Neural progenitor cell (in vitro differentiated cells): ENCODE data around the gene AFF4.

Experiments used
- EZH2 ChIP-seq: fragments of 200-600 bp; sonication (generic); IDR thresholded peaks from 2 replicates; pipeline ENCODE4 v1.6.1; 2017; ENCODE audit warnings: antibody characterized with exemption, mild to moderate bottlenecking, moderate library complexity
- EZH2phosphoT487 ChIP-seq: fragments of 200-600 bp; sonication (generic); IDR thresholded peaks from 2 replicates; pipeline ENCODE4 v1.6.1; 2017; ENCODE audit warnings: antibody characterized with exemption
- TF ChIP-seq, protein P1 (sequence below): fragments of 200-600 bp; sonication (generic); IDR thresholded peaks from 2 replicates; pipeline ENCODE4 v1.5.1; 2017; ENCODE audit warnings: antibody characterized with exemption, mild to moderate bottlenecking

- TF ChIP-seq, protein P1, sequence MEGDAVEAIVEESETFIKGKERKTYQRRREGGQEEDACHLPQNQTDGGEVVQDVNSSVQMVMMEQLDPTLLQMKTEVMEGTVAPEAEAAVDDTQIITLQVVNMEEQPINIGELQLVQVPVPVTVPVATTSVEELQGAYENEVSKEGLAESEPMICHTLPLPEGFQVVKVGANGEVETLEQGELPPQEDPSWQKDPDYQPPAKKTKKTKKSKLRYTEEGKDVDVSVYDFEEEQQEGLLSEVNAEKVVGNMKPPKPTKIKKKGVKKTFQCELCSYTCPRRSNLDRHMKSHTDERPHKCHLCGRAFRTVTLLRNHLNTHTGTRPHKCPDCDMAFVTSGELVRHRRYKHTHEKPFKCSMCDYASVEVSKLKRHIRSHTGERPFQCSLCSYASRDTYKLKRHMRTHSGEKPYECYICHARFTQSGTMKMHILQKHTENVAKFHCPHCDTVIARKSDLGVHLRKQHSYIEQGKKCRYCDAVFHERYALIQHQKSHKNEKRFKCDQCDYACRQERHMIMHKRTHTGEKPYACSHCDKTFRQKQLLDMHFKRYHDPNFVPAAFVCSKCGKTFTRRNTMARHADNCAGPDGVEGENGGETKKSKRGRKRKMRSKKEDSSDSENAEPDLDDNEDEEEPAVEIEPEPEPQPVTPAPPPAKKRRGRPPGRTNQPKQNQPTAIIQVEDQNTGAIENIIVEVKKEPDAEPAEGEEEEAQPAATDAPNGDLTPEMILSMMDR = no peak
- no peak for TF ChIP-seq EZH2
- TF ChIP-seq EZH2phosphoT487 = no peak
These were observed 13.4 kb upstream of the AFF4 start for GRCh38 chr5:132976852-132977251.
